NT2/D1 (cell line): ENCODE data around the gene STRN.

Experiments used
- SUZ12 ChIP-seq: IDR thresholded peaks from 2 replicates; pipeline ENCODE4 v1.6.1; 2011; ENCODE audit not compliant: insufficient read length, insufficient read depth; ENCODE audit errors: extremely low read depth
- YY1 ChIP-seq: IDR thresholded peaks from 2 replicates; pipeline ENCODE4 v1.6.1; 2011; ENCODE audit not compliant: insufficient read length, insufficient read depth
- ZNF274 ChIP-seq: IDR thresholded peaks from 2 replicates; pipeline ENCODE4 v1.6.1; 2011; ENCODE audit warnings: mild to moderate bottlenecking, low read depth, low read length

GRCh38 chr2:36809069-36809445 is 157.3 kb downstream of the STRN start:
- no peak for TF ChIP-seq YY1
- TF ChIP-seq ZNF274: no peak
- TF ChIP-seq SUZ12: no peak
